HFFc6 (cell line): ENCODE measurements around the gene PPP1R14B. TPM values are rescaled to one million over a fixed set of nuclear protein-coding genes. Genes with fewer than 3 reads are reported as not detected.
"Not testable (repeated sequence)": the region's sequence is repeated elsewhere in the genome, so short reads cannot be mapped to it uniquely, and the experiment has no call there.

Experiments
- DNase-seq: peaks from one replicate; pipeline ENCODE4 v3.0.0-alpha.2; 2018
- H3K27ac Mint-ChIP-seq: 2 replicates; pipeline ENCODE4 v1.8.0; 2020; ENCODE audit warnings: mild to moderate bottlenecking, mixed read lengths
- H3K27me3 Mint-ChIP-seq: 2 replicates; pipeline ENCODE4 v1.8.0; 2021; ENCODE audit warnings: mild to moderate bottlenecking, moderate library complexity, mixed read lengths; ENCODE audit not compliant: insufficient read depth
- H3K36me3 Mint-ChIP-seq: 2 replicates; pipeline ENCODE4 v1.8.0; 2021; ENCODE audit warnings: low read depth, mixed read lengths
- H3K4me1 Mint-ChIP-seq: 2 replicates; pipeline ENCODE4 v1.8.0; 2020; ENCODE audit warnings: low read depth, mixed read lengths
- H3K4me3 Mint-ChIP-seq: 2 replicates; pipeline ENCODE4 v1.8.0; 2020; ENCODE audit warnings: mild to moderate bottlenecking, moderate library complexity, mixed read lengths
- H3K9me3 Mint-ChIP-seq: 2 replicates; pipeline ENCODE4 v1.8.0; 2020; ENCODE audit warnings: mild to moderate bottlenecking, mixed read lengths
- total RNA-seq, 6 experiments: library from RNA; stranded (reverse); fragmentation: NEBNext Ultra II Directional; extraction: Animal tissue kit (Norgen Biotek cat#: 25700); gene quantifications; 2 replicates in 1 of 6; 3 replicates in 5 of 6; pipeline ENCODE4 v1.2.3, GENCODE V29; 2021
- TF ChIP-seq, protein P1 (sequence below): fragments of 200-600 bp; sonication (generic); IDR thresholded peaks from 2 replicates; pipeline ENCODE4 v1.5.0; 2021; ENCODE audit warnings: antibody characterized with exemption, mild to moderate bottlenecking

The PPP1R14B gene
- total RNA-seq, 6 experiments from 2014 or later = 386 to 478 (median 429) TPM

DNA sequence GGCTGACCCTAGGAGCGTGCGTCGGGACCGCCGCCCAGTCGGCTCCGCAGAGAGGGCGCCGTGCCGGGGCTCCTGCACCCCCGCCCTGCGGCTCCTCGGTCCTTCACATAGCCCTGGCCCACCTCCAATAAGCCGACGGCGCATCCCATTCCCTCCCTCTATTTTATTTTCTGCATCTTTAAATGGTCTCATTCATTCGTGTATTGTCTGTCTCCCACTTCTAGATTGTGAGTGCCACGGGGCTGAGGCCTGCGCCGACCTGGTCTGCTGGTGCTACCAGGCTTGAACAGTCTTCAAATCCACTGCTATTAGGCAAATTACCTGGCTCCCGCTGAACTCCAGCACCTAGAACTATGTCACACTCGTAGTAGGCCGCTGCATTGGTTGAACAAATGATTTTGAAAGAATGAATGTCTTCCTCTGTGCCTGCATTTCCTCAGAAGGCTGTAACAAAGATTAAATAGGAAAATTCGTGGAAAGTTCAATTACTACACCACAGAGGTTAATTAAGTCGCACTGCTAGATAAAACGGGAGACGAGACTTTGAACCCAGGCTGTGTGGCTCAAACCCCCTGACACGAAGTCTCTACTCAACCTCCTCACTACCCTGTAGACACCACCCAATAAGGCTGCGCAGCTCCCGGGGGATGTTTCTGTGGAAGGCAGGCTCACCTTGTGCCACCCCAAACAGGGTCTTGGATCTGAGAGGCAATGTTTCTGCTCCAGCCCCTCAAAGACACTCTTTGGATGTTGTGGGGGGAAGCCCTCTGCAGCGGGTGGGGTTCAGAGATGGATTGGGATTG is 1.2 kb upstream of the PPP1R14B start:
- Mint-ChIP-seq H3K9me3 (no peaks in the 10 kb centered on the region), H3K27ac (peak overlapping the region; percentile 70), H3K36me3 (peaks cover 16% of the 10 kb centered on the region), H3K4me3 (peak overlapping the region; percentile 77), H3K4me1 (peaks cover 22% of the 10 kb centered on the region), H3K27me3 (peaks cover 4% of the 10 kb centered on the region)
- TF ChIP-seq, protein P1, sequence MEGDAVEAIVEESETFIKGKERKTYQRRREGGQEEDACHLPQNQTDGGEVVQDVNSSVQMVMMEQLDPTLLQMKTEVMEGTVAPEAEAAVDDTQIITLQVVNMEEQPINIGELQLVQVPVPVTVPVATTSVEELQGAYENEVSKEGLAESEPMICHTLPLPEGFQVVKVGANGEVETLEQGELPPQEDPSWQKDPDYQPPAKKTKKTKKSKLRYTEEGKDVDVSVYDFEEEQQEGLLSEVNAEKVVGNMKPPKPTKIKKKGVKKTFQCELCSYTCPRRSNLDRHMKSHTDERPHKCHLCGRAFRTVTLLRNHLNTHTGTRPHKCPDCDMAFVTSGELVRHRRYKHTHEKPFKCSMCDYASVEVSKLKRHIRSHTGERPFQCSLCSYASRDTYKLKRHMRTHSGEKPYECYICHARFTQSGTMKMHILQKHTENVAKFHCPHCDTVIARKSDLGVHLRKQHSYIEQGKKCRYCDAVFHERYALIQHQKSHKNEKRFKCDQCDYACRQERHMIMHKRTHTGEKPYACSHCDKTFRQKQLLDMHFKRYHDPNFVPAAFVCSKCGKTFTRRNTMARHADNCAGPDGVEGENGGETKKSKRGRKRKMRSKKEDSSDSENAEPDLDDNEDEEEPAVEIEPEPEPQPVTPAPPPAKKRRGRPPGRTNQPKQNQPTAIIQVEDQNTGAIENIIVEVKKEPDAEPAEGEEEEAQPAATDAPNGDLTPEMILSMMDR = no peak
- DNase-seq = no peak

DNA sequence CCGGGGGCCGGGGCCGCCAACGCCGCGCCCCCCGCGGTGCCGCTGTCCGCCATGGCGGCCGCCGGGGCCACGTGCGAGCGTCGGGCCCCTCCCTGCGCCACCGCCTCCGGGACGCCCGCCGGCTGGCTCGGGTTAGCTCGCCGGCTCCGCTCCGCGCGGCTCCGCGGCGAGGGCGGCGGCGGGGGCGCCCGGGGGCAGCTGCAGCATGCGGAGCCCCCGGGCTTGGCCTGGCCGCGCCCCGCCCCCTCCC is 197 bp downstream of the PPP1R14B start:
- peaks cover 16% of the 10 kb centered on the region for H3K36me3 Mint-ChIP-seq
- DNase-seq, H3K27ac Mint-ChIP-seq, H3K9me3 Mint-ChIP-seq, H3K27me3 Mint-ChIP-seq: not testable (repeated sequence)
- peaks cover 29% of the 10 kb centered on the region for H3K4me1 Mint-ChIP-seq
- peak overlapping the region; percentile 89 for H3K4me3 Mint-ChIP-seq

DNA sequence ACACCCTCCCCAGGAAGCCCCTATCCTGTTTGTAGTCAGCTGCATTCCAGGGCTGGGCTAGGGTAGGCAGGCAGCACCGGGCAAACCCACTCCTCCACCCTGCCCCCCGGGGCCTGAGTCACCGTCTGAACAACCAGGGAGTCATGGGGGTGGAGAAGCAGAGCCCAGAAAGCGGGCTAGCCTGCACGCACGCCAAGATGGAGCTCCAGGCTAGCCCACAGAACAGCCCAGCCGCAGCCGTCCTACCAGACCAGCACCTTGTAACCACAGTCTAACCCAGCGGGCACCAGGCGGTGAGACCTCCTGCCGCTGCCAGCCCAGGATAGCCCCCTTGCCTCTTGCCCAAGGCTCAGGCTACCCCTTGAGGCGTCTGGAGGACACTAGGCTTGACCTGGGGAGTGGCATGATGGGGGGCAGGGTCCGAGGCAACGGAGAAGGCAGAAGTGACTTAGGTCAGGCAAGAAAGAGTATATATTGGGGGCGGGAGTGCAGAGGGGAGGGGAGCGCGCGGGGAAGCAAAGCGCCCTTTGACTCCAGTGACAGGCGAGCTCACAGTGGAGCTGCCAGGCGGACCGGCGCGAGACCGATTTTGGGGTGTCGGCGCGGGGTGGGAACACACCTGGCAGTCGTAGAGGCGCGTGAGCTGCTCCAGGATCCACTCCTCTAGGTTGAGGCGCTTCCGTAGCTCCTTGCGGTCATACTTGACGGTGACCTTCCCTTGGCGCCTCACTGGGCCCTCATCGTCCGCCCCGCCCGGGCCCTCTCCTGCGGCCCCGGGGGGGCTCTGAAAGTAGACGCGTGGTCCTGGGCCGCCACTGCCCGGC is 734 bp downstream of the PPP1R14B start:
- peaks cover 16% of the 10 kb centered on the region for H3K36me3 Mint-ChIP-seq
- H3K4me3 Mint-ChIP-seq = peak overlapping the region; percentile 95
- no peaks in the 10 kb centered on the region for H3K9me3 Mint-ChIP-seq
- peaks cover 4% of the 10 kb centered on the region for H3K27me3 Mint-ChIP-seq
- H3K27ac Mint-ChIP-seq = peak overlapping the region; percentile 95
- TF ChIP-seq, protein P1 = no peak
- peaks cover 29% of the 10 kb centered on the region for H3K4me1 Mint-ChIP-seq
- peak; percentile 88 for DNase-seq

DNA sequence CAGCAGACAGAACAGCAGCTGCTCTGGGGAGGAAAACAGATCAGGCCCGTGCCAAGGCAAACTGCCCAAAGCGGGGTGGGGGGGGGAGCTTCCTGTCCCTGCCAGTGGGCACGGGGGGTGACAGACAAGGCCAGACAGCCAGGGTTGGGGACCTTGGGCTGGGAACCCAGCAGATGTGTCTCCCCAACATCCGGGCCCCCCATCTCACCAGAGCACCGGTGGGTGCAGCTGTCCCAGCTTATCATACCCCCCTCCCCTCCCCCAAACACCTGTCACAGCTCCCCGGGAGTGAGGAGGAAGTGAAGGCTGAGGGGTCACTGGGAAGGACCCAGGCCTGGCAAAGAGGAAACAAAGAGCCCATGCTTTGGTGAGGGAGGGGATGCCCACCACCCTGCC is 1.3 kb downstream of the PPP1R14B start:
- Mint-ChIP-seq H3K27ac (peak overlapping the region; percentile 95), H3K27me3 (peaks cover 4% of the 10 kb centered on the region), H3K4me3 (peak overlapping the region; percentile 95), H3K4me1 (peaks cover 32% of the 10 kb centered on the region), H3K36me3 (peaks cover 16% of the 10 kb centered on the region), H3K9me3 (no peaks in the 10 kb centered on the region)
- TF ChIP-seq, protein P1 = no peak
- no peak for DNase-seq

DNA sequence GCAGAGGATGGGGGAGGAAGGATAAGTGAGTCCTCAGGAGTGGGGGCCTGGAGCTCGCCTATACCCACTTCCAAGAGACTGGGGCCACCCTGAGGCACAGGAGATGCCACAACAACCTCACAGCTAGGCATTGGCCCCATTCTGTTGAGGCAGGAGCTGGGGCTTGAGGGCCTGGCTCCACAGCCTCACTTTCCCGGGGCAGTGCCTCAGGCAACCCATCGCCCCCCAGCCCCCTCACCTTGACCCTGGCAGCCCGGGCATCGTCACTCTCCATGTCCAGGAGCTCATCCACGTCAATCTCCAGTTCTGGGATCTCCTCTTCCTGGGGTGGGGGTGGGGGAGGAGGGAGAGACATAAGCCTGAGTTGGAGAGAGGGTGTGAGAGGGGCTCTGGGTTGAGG is 1.8 kb downstream of the PPP1R14B start:
- DNase-seq = no peak
- H3K36me3 Mint-ChIP-seq = peaks cover 16% of the 10 kb centered on the region
- peak overlapping the region; percentile 95 for H3K27ac Mint-ChIP-seq
- H3K27me3 Mint-ChIP-seq = peaks cover 4% of the 10 kb centered on the region
- peak overlapping the region; percentile 95 for H3K4me3 Mint-ChIP-seq
- H3K4me1 Mint-ChIP-seq = peaks cover 36% of the 10 kb centered on the region
- H3K9me3 Mint-ChIP-seq = no peaks in the 10 kb centered on the region
- TF ChIP-seq, protein P1 = no peak

DNA sequence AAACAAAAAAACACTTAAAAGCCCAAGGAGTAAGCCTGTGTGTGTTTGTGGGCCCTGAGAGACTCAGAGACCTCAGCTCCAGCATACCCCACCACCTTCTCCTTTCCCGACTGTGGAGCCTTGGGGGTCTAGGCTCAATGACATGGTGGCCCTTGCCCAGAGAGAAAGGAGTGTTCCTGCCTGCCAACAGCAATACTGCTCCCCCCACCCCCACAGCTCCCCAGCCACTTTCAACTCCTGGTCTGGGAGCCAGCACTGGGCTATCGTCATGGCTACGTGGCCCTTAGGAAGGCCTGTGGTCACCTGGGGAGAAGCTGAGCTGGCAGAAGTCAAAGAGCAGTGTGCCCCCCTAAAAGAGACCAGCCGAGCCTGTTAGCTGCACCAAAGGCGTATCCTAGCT is 2.6 kb downstream of the PPP1R14B start:
- peaks cover 16% of the 10 kb centered on the region for H3K36me3 Mint-ChIP-seq

More for the DNA sequence above, 2.6 kb downstream of the PPP1R14B start:
- Mint-ChIP-seq H3K4me3 (peak overlapping the region; percentile 90), H3K27me3 (peaks cover 4% of the 10 kb centered on the region), H3K4me1 (peaks cover 38% of the 10 kb centered on the region), H3K9me3 (no peaks in the 10 kb centered on the region), H3K27ac (peak overlapping the region; percentile 70)
- TF ChIP-seq, protein P1 = no peak
- DNase-seq = no peak
